PC-9 (cell line): ENCODE data around the gene PRMT1.

Experiments
- CTCF ChIP-seq: fragments of 200-600 bp; sonication (generic); conservative IDR thresholded peaks from 2 replicates; pipeline ENCODE4 v1.6.1; 2017; ENCODE audit warnings: mixed run types, antibody characterized with exemption, mild to moderate bottlenecking, moderate library complexity
- EZH2 ChIP-seq: fragments of 200-600 bp; sonication (generic); IDR thresholded peaks from 2 replicates; pipeline ENCODE4 v1.8.0; 2017; ENCODE audit warnings: antibody characterized with exemption, low read depth

GRCh38 chr19:49727217-49728030 lies 50.4 kb downstream of the PRMT1 start:
- TF ChIP-seq CTCF, result no peak
- TF ChIP-seq EZH2, result no peak
